Activated effector memory CD4-positive, alpha-beta T cell treated with anti-CD3 and anti-CD28 coated beads, Interleukin-2, amount 50 U/mL, for 16 hours (primary cell): ENCODE results near the gene TANGO2.

Experiments
- DNase-seq: peaks from one replicate; pipeline ENCODE4 v3.0.0-alpha.2; 2020

The TANGO2 gene

DNA sequence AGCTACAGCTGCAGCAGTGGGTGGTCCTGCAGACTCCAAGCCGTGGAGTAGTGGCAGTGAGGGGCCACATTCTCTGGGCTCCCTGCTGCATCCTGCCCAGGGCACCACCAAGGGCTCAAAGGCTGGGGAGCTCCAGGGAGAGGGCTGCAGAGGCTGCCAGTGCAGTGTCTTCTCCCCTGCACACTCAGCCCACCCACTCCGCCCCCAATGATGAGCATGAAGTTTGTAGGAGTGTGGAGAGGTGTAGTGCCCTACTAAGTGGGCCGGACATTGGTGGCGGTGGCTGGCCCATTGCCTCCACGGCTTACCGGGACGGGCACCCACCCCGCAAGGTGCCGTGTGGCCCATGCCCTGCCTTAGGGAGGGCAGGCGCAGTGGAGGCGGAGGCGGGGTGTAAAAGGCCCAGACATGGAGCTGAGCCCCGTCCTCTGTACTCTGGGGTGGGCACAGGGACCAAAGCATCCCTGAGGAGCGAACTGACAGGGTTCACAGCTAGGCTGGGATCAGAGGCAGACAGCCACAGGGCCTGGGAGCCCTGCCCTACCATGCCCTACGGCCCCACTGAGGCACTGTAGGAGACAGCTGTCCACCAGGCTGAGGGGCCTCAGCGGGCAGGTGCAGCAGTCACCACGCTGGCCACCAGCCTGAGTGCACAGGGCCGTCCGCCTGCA lies 23.2 kb upstream of the TANGO2 start:
- no peak for DNase-seq

DNA sequence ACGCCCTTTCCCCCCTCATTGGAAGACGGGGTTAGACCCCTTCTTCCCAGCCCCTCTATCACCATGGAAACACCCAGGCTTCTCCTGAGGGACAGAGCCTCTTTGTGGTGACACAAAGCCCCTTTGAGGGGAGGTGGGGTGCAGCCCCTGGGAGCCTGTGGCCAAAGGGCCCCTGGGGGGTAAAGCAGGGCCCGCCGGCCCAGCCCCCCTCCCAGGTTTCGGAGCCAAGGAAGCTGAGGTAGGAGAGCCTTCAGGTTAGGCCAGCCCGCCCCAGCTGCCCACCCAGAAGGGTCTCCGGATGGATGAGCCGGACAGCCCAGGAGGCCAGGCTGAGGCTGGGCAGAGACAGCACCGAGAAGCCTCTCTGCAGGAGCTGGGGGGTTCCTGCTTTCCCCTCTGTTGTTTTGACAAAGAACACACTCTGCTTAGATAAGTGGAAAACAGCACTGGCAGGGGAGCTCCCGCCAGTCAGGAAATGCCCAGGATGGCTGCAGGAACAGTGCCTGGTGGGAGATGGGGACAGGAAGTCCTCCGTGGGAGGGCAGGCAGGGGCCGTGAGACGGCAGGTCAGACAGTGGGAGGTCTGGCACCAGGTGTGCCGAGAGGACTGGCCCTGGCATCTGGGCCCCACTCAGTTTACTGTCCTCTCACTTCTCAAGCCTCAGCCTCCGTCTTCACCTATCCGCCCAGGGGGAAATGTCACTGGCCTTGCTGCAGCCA lies 22.5 kb upstream of the TANGO2 start:
- DNase-seq: no peak

DNA sequence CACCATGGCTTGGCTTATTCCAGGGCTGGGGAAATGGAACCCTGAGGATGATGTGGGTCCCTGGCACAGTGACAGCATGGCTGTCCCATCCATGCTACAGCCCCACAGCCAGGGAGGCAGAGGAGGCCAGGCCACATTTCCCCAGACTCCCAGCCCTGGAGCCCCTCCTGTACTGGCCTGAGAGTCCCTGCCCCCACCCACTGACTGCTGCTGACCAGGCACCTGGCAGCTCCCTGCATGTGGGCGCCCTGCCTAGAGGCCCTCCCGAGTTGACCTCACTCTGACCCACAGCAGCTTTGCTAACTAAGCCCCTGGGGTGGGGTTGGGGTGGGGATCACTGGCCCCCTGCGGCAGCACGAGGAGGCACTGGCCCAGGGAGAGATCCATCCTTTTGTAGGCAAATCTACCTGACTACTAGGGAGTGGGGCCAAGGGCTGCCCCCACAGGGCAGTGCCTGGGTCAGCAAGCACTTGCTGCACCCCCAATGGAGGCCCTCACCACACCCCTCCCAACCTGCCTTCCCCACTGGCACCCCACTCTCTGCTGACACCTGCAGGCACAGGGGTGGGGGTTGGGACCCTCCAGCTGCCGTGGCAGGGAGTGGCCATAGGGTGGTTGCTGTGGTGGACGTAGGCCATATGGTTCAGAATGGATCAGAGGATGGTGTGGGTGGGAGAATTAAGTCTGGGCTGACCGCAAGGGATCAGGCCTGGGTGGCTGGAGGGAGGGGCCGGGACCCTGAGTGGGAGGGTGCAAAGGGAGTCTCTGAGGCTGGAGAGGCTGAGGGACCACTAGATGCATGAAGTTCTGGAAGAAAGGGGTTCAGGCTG lies 21.7 kb upstream of the TANGO2 start:
- no peak for DNase-seq

DNA sequence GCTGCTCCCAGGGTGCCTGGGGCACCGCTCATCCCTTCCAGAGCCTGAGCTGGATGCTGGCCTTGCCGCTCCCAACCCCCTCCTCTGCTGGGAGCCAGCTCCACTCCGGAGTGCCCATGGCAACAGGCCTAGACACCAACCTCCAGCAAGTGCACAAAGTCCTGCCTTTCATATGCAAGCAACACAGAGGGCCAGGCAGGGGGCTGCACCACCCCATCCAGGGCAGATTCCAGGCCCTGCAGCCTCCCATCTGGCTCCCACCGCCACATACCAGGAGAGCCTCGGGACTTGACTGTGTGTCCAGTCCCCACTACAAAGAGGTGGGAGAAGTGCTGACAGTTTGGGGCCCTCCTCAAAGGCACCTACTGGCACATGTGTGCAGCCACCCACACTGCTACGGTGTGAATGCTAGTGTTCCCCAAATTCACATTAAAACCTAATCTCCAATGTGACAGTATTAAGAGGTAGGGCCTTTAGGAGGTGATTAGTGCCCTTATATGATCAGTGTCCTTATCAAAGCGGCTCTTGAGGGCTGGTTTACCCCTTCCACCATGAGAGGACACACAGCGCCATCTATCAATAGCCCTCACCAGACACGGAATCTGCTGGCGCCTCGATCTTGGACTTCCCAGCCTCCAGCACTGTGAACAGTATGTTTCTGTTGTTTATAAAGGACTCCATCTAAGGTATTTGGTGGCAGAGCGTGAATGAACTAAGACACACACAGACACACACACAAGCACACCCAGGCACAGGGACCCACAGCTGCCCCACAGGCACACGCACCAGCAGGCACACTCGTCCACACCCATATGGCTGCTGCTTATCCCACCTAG lies 20.4 kb upstream of the TANGO2 start:
- DNase-seq: no peak

DNA sequence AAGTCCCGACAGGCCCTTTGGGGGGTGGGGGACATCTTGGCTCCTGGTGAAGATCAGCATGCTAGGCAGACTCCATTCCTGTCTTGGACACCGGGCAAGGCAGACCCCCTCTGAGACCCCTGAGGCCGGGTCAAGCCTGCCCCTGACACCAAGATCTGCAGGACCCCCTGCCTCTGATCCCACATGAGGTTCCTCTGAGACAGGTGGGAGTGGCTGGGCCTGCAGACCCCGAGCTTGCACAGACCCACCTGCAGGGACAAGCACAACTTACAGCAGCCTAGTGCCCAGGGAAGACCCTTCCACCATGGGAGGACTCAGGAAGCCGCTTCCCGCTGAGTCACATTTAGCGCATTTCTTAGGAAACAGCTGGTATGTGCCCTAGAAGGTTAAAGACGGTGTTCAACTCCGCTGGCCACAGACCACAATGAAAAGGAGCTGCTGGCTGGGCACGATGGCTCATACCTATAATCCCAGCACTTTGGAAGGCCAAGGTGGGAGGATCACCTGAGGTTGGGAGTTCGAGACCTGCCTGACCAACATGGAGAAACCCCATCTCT lies 19.8 kb upstream of the TANGO2 start:
- no peak for DNase-seq

DNA sequence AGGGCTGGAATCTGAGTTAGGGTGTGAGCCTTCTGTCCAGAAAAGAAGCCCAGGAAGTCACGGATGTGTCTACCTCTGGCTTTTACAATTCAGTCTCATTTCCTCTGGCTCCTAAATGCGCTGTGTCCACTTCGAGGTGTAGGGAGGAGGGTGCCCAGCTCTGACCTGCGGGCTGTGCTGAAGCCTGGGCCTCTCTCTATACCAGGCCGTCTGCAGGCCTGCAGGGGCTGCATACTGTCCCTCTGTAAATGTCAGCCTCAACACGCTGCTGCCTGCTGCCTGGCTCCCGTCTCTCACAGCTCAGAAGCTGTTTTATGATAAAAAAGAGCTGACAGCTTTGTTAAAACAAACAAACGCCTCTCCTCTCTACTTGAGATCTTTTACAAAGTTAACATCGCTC lies 18.8 kb upstream of the TANGO2 start:
- no peak for DNase-seq

DNA sequence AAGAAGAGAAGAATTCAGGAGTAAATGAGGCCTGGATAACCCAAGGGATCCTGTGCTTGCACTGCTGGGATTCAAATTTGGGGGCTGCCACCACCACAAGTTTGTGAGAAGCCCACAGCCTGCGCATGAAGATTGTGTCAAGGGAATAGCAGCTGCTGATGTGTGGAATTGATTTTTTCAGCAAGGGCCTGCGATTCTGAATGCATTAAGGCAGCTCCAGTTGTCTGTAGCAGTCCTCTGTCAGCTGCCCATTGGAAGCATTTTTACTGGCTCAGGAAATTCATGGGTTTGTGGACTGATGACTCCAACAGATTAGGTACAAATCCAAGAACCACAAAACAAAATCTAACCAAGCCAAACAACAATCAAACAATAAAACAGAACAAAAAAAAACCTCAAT lies 18.3 kb upstream of the TANGO2 start:
- no peak for DNase-seq

DNA sequence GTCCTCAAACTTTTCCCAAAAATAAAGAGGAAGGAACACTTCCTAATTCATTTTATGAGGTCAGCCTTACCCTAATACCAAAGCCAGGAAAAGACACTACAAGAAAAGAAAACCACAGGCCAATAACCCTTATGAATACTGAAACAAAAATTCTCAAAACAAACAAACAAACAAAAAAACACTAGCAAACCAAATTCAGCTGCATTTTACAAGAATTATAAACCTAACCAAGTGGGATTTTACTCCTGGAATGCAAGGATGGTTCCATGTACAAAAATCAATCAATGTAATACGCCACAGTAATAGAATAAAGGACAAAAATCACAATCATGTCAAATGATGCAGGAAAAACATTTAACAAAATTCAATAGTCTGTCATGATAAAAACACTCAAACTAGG lies 17.6 kb upstream of the TANGO2 start:
- no peak for DNase-seq

DNA sequence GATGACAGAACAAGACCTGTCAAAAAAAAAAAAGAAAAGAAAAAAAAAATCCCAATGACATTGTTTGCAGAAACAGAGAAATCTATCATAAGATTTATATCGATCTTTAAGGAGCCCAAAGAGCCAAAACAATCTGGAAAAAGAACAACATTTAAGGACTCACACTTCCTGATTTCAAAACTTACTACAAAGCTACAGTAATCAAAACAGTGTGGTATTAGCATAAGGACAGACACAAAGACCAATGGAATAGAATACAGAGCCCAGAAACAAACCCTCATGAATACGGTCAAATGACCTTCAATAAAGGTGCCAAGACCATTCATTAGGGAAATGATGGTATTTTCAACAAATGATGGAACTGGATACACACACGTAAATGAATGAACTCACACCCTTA lies 16.4 kb upstream of the TANGO2 start:
- no peak for DNase-seq

DNA sequence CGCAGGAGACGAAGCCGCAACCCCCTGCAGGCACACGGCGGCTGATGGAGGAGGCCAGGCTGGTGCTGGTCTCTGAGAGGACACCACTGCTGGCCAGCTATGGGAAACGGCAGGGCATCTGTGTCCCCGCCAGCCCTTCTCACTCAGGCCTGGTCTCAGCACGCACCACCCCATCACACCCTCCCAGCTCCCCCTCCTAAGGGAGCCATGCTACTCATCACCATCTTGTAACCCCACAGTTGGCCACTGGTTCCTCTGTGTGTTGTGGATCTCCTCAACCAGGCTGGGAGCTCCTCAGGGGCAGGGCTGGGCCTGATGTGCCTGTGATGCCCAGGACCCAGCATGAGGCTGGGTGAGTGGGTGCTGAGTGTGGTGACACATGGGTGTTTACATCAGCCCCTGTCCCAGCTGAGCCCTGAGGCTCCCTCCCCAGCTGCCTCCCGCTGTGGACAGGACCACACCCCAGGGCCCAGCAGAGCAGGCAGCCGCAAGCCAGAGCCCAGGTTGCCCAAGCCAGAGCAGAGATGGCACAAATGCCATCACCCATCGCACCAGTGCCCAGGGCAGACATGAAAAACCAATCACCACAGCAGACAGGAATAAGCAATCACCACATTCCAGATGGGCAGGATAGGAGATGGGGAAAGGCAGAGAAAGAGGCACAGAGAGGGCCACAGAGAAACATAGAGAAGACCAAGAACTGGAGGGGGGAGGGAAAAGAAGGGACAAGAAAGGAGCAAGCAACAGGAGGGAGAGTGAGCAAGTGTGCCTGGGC lies 12.5 kb upstream of the TANGO2 start:
- DNase-seq: no peak

DNA sequence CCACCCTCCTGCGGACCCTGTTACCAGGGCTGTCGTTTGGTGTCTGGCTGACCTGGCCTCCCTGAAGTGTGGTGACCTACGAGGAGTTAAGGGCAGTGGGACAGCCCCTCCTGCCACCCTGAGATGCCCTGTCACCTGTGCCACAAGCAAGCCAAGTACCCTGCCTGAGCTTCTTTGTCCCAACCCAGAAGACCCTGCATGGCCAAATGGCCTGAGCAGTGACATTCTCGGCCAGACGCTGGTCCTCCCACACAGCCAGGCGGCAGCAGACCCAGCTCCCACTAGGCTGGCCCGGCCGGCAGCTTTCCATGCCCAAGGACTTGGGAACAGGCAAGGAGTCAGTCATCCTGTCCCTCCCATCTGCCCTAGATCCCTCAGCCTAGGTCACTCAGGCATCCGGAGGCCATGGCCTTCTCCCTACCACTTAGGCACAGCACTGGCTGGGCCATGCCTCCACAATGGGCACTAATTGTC lies 11.9 kb upstream of the TANGO2 start:
- DNase-seq: no peak

DNA sequence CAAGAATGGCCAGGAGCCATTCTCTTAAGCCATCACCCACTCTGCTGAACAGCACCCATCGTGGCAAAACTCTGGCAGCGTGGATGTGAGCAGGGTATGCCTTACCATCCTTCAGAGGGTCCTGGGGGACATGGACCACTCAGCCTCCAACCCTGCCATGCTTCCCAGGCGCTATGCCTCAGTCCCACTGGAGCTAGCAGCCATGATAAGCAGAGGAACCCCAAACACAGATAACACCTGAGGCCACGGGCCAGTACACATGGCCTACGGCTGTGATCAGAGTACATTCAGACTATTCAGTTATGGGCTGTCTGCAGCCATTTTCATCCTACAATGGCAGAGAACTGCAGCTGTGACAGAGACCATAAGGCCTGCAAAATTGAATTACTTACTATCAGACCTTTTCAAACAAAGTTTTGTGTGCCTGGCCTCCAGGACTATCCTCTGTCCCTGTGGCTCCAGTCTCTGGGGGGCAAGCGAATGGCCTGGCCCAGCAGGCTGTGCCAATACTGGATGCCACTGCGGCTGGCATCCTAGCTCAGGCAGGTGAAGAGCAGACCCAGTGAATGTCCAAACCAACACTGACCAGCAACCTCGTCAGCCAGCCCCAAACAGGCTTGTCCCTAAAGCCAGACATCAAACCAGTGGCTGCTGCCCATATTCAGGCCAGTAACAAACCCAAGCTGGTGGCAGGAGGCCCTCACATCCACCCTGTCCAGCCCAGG lies 11.2 kb upstream of the TANGO2 start:
- DNase-seq: no peak

DNA sequence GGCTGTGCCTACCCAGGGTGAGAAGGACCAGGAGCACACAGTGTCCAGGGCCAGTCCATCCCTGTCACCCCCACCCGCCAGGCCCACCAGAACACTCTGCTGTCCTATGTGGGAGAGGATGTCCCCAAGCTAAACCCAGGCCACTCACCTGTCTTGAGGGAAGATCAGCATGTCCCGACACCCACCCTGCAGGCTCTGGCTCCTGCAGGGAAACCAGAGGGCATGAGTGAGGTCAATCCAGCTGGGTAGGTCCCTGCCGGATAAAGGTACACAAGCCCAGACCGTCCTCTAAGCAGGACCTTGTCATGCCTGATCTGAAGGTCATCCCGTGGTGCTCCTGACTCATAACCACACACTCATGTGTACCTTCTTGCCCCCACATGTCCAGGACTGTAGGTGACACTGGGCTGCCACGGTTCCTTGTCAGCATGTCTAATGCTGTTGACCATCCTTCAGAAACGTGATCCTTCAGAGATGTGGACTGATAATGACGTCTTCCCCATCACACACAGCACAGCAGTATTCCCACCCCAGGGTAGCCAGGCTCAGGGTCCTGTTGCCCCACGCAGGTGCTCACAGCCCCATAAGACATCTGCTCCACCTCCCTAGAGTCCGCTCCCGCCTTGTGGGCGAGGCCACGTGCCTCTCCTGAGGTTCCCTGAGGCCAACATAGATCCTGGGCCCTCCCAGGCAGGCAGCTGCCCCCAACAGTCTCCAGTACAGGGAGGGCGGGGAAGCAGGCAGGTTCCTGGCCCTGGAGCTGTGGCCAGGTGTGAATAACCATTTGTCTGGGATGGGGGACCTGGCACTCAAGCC lies 10.4 kb upstream of the TANGO2 start:
- no peak for DNase-seq

DNA sequence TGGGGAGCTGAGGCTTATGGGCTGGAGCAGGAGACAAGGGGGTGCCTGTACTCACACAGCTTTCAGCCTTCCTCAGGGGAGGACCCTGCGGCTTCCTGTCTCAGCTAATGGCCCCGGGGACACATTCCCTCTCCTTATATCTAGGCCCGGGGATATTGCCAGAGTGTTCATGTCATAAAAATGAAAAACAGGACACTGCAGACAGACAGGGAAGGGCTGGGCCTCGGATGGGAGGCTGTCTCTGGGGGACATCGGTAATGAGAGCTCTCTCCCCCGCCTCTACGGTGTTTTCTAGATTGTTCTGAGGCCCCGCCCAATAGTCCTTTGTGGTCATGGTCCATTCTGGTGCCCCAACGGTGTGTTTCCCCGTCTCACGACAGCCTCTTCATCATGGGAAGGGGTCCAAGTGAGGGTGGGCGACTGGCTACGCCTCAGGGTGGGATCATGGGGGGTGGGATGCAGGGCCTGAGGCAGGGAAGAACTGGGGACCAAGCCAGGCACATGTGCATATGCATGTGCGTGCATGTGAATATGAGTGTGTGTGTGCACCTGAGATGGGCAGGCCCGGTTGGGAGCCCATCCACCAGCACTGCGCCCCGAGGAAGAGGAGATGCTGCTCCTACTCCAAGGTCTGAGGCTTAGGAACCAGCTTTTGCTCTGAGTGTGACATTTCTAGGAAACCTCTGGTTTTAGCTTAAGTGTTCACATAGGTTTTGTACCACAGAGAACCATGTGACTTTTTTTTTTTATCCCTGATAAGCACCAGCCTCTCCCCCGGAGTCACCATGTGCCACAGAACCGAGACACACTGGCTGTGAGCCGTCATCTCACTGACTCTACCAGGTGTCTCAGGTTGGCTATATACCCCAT lies 9.6 kb upstream of the TANGO2 start:
- DNase-seq: no peak

DNA sequence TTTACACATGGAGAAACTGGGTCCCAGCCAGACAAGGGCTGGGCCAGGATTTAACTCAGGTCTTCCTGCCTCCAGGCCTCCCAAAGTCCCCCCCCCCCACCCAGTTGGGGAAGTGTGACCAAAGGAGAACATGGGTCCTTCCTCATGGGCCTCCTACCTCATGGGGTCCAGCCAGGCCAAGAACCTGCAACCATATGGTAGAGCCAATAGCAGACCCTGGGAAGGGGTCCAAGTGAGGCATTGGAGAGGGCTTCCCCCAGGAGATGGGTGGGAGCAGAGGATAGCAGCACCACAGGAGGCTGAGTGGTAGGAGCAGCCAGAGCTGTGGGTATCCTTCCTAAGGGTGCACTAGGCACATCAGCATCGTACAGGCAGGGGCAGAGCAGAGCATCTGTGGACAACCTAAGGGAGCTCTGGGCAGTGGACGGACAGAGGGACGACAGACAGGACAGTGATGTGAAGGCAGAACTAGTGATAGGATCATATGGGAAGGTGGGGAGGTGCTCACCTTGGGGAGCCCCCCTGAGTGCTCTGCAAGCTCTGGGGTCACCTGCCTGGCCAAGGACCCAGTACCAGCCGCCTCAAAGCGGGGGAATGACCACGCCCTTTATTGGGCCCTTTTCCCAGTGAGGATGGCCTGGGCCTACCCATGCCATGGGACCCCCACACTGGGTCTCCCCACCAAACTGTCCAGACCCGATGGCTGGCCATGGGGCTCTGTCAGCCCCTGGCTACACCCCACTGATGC lies 8.7 kb upstream of the TANGO2 start:
- DNase-seq: no peak

DNA sequence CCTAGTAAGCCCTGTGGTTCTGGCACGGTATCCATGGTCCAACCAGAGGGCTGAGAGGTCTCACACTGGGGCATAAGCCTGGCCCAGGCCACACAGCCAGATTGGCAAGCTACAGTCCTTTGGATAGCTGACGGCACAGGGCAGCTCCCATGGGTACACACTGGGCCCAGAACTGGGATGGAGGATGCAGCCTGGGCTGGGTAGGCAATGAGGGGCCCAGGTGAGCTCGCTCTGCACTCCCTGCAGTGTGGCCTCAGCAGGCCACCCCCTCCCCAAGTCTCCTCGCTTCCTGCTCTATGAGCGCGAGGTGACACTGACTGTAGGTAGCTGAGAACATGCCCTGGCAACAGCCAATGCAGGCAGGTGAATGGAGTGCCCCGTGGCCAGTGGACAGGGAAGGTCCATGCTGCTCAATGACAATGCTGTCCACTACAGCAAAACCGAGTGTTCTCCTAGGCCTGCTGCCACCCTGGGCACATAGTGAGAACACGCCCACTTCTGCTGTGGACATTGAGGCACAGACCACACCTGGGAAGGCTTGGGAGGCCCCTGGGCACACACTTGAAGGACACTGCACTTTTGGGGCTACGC lies 8.1 kb upstream of the TANGO2 start:
- DNase-seq: no peak

DNA sequence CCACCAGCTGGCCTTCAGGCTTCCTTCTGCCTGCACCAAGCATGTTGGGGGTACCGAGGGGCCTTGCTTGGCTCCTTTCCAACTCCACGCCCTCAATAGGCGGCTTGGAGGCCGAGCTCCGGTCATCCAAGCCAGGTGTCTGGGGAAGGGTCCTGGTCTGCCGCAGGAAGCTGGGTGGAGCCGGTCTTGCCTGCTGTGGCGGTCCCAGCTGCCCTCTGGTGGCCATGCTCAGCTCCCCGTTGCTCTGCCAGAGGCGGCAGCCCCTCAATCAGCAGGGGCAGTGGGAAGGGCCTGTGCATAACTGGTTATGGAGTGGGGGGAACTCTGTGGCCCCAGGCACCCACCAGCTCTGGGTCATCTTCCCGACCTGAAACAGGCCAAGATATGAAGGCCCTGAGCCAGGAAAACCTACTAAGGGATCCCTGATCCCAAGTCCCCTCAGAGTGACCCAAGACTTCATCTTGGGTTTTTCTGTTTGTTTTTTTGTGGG lies 7.5 kb upstream of the TANGO2 start:
- DNase-seq: no peak
